Motor neuron (in vitro differentiated cells): Measurements from ENCODE around the gene SON. TPM values are rescaled to one million over a fixed set of nuclear protein-coding genes. Genes with fewer than 3 reads are reported as not detected.
A peak's percentile ranks its signal among the peaks of the same experiment; 100 is the strongest.

Experiments
- ATAC-seq, 8 experiments: fragments of 200-7000 bp; cut with Tn5 transposase; replicated peaks in 6 of 8; 2 replicates each; pipeline ENCODE4 v1.8.0; 2021; ENCODE audit warnings: mild to moderate bottlenecking in 8 of 8, moderate library complexity in 8 of 8
- H3K27ac ChIP-seq, 2 donors: fragments of 250-450 bp; sonication (Bioruptor Pico); 2 replicates each; pipeline ENCODE4 v1.9.0; 2021; ENCODE audit warnings: antibody characterized with exemption in 2 of 2, mild to moderate bottlenecking in 2 of 2, moderate library complexity in 1 of 2
- H3K4me1 ChIP-seq, 2 donors: fragments of 250-450 bp; sonication (Bioruptor Pico); replicated peaks in 1 of 2; 2 replicates each; pipeline ENCODE4 v1.6.1; 2021; ENCODE audit warnings: antibody characterized with exemption in 2 of 2, mild to moderate bottlenecking in 2 of 2, moderate library complexity in 1 of 2
- H3K4me3 ChIP-seq, 5 donors: fragments of 250-450 bp; sonication (Bioruptor Pico); 2 replicates each; pipeline ENCODE4 v1.9.0; 2021; ENCODE audit warnings: antibody characterized with exemption in 5 of 5, mild to moderate bottlenecking in 5 of 5, moderate library complexity in 4 of 5
- WGBS, 10 experiments: fragments of 450-650 bp; shearing (Covaris generic); methylation state at CpG; one replicate each; pipeline ENCODE4 v1.0.0; 2022; 5-methylcytosine and 5-hydroxymethylcytosine counted together
- in situ Hi-C, 9 experiments: fragments of 400-800 bp; cut with MboI; loops; one replicate each; pipeline ENCODE4 v1.15.0; 2021; ENCODE audit warnings: low sequenced_read_pairs in 9 of 9, low pct_unique_long_range_greater_than_20kb in 2 of 9; ENCODE audit not compliant: unreplicated experiment in 9 of 9
- total RNA-seq, 8 experiments: library from RNA; unstranded; fragments of 300-600 nt; gene quantifications; 2 replicates each; pipeline versions ENCODE4 v1.2.3 to v1.2.4, GENCODE V29; 2022

The SON gene
- total RNA-seq, 8 experiments from 2014 or later, result 97.3 to 440 (median 181) TPM

DNA sequence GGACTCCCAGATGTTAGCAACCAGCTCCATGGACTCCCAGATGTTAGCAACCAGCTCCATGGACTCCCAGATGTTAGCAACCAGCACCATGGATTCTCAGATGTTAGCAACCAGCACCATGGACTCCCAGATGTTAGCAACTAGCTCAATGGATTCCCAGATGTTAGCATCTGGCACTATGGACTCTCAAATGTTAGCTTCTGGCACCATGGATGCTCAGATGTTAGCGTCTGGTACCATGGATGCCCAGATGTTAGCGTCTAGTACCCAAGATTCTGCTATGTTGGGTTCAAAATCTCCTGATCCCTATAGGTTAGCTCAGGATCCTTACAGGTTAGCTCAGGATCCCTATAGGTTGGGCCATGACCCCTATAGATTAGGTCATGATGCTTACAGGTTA, 8.8 kb downstream of the SON start:
- WGBS, 10 experiments, result 100% methylated on average over 2 of the region's 2 CpGs; no CpG with 5 or more reads in 9 of the 10 experiments
- in situ Hi-C loops, result no loop called here

GRCh38 chr21:33552093-33552998, 9.5 kb downstream of the SON start:
- peak in 7 of 8 experiments; percentile 9 to 57 (median 46) for ATAC-seq
- H3K4me3 ChIP-seq, result no peak overlapping the region
- no peak overlapping the region for H3K27ac ChIP-seq
- WGBS, 10 experiments, result 95 to 100% (median 100%) methylated on average over 1 to 19 of the region's 24 CpGs; no CpG with 5 or more reads in 1 of the 10 experiments
- in situ Hi-C loops, result no loop called here
- peaks cover 0 to 4% of the 10 kb centered on the region in 2 donors for H3K4me1 ChIP-seq

More for the DNA sequence above, 8.8 kb downstream of the SON start:
- no peak for ATAC-seq
- H3K4me3 ChIP-seq, result no peak overlapping the region
- H3K27ac ChIP-seq, result no peak overlapping the region
- H3K4me1 ChIP-seq, result peaks cover 0 to 4% of the 10 kb centered on the region in 2 donors

DNA sequence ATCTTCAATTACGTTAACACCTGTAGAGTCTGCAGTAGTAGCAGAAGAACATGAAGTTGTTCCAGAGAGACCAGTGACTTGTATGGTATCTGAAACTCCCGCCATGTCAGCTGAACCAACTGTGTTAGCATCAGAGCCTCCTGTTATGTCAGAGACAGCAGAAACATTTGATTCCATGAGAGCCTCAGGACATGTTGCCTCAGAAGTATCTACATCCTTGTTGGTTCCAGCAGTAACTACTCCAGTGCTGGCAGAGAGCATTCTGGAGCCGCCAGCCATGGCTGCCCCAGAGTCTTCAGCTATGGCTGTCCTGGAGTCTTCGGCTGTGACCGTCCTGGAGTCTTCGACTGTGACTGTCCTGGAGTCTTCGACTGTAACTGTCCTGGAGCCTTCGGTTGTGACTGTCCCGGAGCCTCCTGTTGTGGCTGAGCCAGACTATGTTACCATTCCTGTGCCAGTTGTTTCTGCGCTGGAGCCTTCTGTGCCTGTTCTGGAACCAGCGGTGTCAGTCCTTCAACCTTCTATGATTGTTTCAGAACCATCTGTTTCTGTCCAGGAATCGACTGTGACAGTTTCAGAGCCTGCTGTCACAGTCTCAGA, 10.3 kb downstream of the SON start:
- H3K27ac ChIP-seq, result no peak overlapping the region
- in situ Hi-C loops, result no loop called here
- no peak overlapping the region for H3K4me3 ChIP-seq
- WGBS, 10 experiments, result 88 to 100% (median 99%) methylated on average over 2 to 6 of the region's 12 CpGs; no CpG with 5 or more reads in 4 of the 10 experiments
- peaks cover 0 to 4% of the 10 kb centered on the region in 2 donors for H3K4me1 ChIP-seq
- peak in 1 of 8 experiments; percentile 12 for ATAC-seq

GRCh38 chr21:33554236-33554981, 11.6 kb downstream of the SON start:
- ATAC-seq, result no peak
- Histone ChIP-seq H3K27ac (no peak overlapping the region), H3K4me3 (no peak overlapping the region), H3K4me1 (peaks cover 0 to 4% of the 10 kb centered on the region in 2 donors)
- in situ Hi-C loops, result no loop called here
- 87 to 100% (median 96%) methylated on average over 4 to 18 of the region's 18 CpGs for WGBS, 10 experiments

- in situ Hi-C loops, result no loop called here
- 85 to 100% (median 98%) methylated on average over 2 to 16 of the region's 32 CpGs; no CpG with 5 or more reads in 4 of the 10 experiments for WGBS, 10 experiments
Measured at GRCh38 chr21:33554982-33555344, 12.1 kb downstream of the SON start.

DNA sequence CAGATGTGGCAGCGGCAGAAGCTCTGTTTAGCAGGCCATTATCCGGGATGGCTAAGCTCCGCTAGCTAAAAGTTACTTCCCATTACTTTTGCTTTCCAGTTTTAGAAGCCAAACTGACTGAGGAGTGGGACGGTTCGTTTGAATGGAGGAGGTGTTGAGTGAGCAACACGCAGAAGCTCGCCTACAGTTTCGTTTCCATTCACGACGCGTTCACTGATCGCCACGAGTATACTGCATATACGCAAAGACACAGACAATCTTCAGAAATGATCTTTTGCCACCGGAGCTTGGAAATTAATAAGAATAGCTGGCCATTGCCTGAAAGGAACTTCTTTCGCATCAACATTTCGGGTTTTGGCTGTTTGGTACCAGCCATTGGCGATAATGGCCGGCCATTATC, 14.6 kb downstream of the SON start:
- in situ Hi-C loops, result no loop called here
- WGBS, 10 experiments, result 73 to 100% (median 96%) methylated on average over 4 to 18 of the region's 19 CpGs; no CpG with 5 or more reads in 2 of the 10 experiments
- no peak overlapping the region for H3K27ac ChIP-seq
- ATAC-seq, result no peak
- H3K4me1 ChIP-seq, result peaks cover 0 to 4% of the 10 kb centered on the region in 2 donors
- no peak overlapping the region for H3K4me3 ChIP-seq

More at GRCh38 chr21:33554982-33555344, 12.1 kb downstream of the SON start:
- Histone ChIP-seq H3K4me3 (no peak overlapping the region), H3K4me1 (peaks cover 0 to 4% of the 10 kb centered on the region in 2 donors), H3K27ac (no peak overlapping the region)
- no peak for ATAC-seq

GRCh38 chr21:33558777-33559421, 16.1 kb downstream of the SON start:
- ATAC-seq, result no peak
- in situ Hi-C loops, result no loop called here
- peaks cover 0 to 4% of the 10 kb centered on the region in 2 donors for H3K4me1 ChIP-seq
- no peak overlapping the region for H3K4me3 ChIP-seq
- WGBS, 10 experiments, result 87 to 100% (median 96%) methylated on average over 2 to 4 of the region's 4 CpGs
- no peak overlapping the region for H3K27ac ChIP-seq

DNA sequence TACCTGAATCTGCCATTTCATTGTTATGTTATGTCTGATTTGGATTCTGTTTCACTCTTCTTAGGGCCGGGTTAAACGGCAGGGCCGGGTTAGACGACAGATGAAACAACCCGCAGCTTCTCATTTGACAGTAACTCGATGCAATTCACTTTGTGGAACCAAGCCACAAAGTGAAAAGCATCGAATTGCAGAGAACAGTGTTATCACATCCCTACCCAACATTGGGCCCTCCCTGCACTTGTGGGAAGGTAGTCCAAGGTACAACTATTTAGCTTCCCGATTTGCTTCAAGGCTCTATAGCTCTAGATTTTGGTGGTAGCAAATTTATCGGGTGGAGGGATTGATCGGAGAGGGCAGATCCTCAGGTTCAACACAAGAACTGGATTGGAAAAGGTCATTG, 17.0 kb downstream of the SON start:
- 85 to 100% (median 95%) methylated on average over 1 to 10 of the region's 10 CpGs; no CpG with 5 or more reads in 1 of the 10 experiments for WGBS, 10 experiments
- in situ Hi-C loops, result no loop called here
- Histone ChIP-seq H3K4me1 (peaks cover 0 to 4% of the 10 kb centered on the region in 2 donors), H3K4me3 (no peak overlapping the region), H3K27ac (no peak overlapping the region)
- ATAC-seq, result no peak

GRCh38 chr21:33560965-33561364, 18.1 kb downstream of the SON start:
- Histone ChIP-seq H3K27ac (no peak overlapping the region), H3K4me3 (no peak overlapping the region), H3K4me1 (peaks cover 0 to 4% of the 10 kb centered on the region in 2 donors)
- ATAC-seq, result no peak
- in situ Hi-C loops, result no loop called here

DNA sequence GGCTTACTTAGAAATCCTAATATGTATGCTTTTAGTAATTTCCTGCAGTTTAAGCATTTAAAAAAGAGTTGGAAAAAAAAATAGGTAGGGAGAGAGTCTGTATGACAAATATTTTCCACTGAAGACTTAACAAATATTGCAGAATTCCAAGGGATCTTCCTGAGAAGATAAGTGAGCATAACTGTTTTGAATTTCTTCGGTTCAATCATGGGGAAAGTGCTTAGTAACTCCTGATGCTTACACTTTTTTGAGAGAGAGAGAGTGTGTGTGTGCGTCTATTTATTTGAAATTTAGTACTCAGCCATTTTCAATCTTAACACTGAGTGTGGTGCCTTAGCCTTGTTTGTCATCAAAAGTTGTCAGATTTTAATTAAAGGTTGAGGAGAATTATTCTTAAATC, 18.5 kb downstream of the SON start:
- no peak overlapping the region for H3K4me3 ChIP-seq
- WGBS, 10 experiments, result 65 to 100% (median 100%) methylated on average over 1 to 2 of the region's 2 CpGs
- ATAC-seq, result no peak
- H3K4me1 ChIP-seq, result peaks cover 0 to under 1% of the 10 kb centered on the region in 2 donors
- in situ Hi-C loops, result no loop called here
- no peak overlapping the region for H3K27ac ChIP-seq

GRCh38 chr21:33562389-33562788, 19.6 kb downstream of the SON start:
- in situ Hi-C loops, result no loop called here
- no peak overlapping the region for H3K27ac ChIP-seq
- 79 to 100% (median 90%) methylated on average over 1 to 2 of the region's 2 CpGs; no CpG with 5 or more reads in 3 of the 10 experiments for WGBS, 10 experiments
- ATAC-seq, result no peak
- no peaks in the 10 kb centered on the region for H3K4me1 ChIP-seq
- no peak overlapping the region for H3K4me3 ChIP-seq

DNA sequence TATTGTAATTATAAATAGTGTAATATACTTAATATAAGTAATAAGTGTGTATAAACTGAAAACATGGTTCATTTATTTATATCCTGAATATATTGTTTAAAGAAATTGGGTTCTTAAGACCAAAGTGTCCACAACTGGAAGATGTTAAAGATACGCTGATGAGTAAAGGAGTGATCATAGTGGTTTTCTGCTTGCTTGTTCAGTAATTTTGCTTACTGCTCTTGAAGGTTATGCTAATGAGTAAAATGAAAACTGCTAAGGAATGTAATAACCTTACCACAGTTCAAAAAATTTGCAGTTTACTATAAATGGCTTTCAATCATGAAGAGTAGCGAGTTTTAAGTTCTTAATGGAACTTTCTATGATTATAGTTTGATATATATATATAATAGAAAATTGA, 23.7 kb downstream of the SON start:
- Histone ChIP-seq H3K27ac (no peak overlapping the region), H3K4me1 (no peaks in the 10 kb centered on the region), H3K4me3 (no peak overlapping the region)
- in situ Hi-C loops, result no loop called here
- WGBS, 10 experiments, result 85 to 100% (median 100%) methylated on average over 1 to 2 of the region's 2 CpGs; no CpG with 5 or more reads in 1 of the 10 experiments
- no peak for ATAC-seq
